NOMO-1 treated with DMSO at 0.1 percent for 48 hours (cell line): ENCODE measurements around the gene TMPRSS11E.
"Not testable (repeated sequence)": the region's sequence is repeated elsewhere in the genome, so short reads cannot be mapped to it uniquely, and the experiment has no call there.

Experiments used
- DNase-seq: peaks from one replicate; lab custom pipeline; 2025; ENCODE audit not compliant: unreplicated experiment; lab: John Stamatoyannopoulos, UW

The TMPRSS11E gene

DNA sequence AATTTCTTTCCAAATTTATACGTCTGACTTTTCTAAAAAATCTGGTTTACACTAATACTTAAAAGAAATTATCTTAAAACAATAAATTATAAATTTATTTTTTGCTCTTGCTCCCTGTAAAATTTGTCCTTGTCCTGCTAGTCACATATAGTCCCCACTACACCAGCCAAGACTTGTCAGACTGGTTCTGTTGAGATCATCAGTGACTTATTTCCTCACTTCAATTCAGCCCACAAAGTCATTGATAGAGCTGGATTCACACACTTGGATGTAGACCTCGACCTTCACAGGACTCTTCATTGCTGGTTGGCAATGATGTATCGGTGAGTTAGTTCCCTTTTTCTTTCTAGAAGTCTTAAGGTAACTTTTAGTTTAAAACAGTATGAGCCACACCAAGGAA, at the start of gene TMPRSS11E:
Gene TMPRSS11E, plus strand, starts transcription at position 263 of the 400 bp plus-strand sequence. Its CDS starts 50 bp downstream, at position 313.
- DNase-seq: no peak

- DNase-seq: no peak
Measured at GRCh38 chr4:68399306-68399705, 48.0 kb upstream of the TMPRSS11E start.

GRCh38 chr4:68401231-68401630, 46.0 kb upstream of the TMPRSS11E start:
- DNase-seq: no peak

- DNase-seq: no peak
Measured at GRCh38 chr4:68404153-68404552, 43.1 kb upstream of the TMPRSS11E start.

- not testable (repeated sequence) for DNase-seq
Measured at GRCh38 chr4:68405718-68406478, 41.4 kb upstream of the TMPRSS11E start.

GRCh38 chr4:68406479-68406859, 40.8 kb upstream of the TMPRSS11E start:
- DNase-seq: no peak

GRCh38 chr4:68407015-68407867, 40.0 kb upstream of the TMPRSS11E start:
- not testable (repeated sequence) for DNase-seq

DNA sequence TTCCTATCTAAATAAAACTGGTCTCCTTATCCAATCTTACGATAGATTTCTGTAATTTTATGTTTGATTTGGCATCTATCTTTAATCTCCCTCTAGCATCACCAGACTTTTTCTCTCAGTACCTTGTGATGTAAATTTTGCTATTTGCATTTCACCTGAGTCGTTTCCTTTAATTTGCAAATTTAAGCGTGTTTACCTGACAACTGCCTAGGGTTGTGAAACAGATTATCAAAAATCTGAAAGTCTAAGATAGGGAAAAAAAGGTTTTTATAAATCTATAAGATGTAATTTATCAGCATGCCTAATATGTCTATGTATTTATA, 39.4 kb upstream of the TMPRSS11E start:
- no peak for DNase-seq

- DNase-seq: no peak
Measured at GRCh38 chr4:68410149-68410548, 37.1 kb upstream of the TMPRSS11E start.

GRCh38 chr4:68410643-68411042, 36.6 kb upstream of the TMPRSS11E start:
- no peak for DNase-seq

- not testable (repeated sequence) for DNase-seq
Measured at GRCh38 chr4:68412031-68412430, 35.2 kb upstream of the TMPRSS11E start.

GRCh38 chr4:68416591-68416990, 30.7 kb upstream of the TMPRSS11E start:
- DNase-seq: no peak

DNA sequence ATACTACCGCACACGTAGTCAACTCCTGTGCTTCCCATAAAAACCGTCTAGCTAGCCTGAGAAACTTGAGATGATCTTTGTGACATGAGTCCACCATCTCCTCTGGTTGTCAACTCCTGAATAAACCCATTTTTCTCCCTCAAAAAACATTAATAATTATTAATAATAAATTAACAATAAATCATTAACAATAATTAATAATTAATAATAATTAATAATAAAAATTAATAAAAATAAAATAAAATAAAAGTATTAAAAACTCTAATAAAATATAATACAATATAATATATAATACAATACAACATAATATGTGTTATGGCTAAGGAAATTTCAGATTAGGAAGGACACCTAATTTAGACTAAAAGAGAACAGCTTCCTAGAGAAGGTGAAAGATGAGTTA, 20.7 kb upstream of the TMPRSS11E start:
- DNase-seq: no peak

- DNase-seq: no peak
Measured at GRCh38 chr4:68430337-68430736, 16.9 kb upstream of the TMPRSS11E start.

DNA sequence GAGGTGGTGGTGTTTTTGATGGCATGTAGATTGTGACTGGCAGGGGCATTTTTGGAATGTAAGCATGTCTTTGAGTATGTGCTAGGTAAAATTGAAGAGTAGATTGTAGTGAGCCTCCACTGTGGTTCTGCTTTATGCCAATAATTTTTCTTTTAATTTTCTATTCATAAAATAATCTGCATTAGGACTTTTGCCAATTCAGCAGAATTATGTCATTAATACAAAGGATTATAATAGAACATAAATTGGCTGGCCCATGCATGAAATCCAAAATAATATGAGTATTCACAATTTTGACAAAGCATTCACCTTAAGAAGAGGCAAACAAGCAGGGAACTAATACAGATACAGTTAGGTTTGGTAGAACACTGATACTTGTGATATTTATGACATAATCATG, 14.9 kb upstream of the TMPRSS11E start:
- no peak for DNase-seq

DNA sequence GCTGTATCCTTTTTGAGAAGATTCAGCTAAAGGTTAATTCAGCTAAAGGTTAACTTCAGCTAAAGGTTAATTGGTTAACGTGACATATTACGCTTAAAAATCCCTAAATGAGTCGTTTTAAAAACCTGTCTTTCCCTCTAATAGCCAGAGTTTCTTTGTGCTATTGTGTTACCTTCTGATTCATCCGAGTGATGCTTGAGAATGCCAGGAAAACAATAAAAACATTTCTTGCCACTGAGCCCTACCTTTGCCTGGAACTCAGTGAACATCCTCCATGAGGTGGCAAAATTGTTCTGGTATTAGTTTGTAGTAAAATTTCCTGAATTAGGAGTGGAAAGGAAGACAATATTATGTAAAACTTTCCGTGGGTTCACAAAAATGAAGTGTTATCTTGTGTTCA, 13.7 kb upstream of the TMPRSS11E start:
- DNase-seq: no peak

DNA sequence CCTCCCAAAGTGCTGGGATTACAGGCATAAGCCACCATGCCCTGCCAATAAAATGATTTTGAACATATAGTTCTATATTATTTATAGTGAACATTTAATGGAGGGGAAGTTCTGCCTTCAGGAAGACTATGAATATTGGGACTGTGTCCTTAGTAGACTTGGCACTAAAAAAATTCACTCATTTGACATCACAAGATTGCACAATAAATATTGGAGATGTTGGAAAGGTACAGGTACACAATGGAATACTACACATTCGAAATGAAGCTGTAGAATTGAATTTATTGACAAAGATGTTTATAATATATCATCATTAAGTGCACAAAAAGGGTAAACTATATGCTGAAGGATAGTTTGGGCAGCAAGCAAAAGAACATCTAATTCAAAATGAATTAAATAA, 13.0 kb upstream of the TMPRSS11E start:
- no peak for DNase-seq

DNA sequence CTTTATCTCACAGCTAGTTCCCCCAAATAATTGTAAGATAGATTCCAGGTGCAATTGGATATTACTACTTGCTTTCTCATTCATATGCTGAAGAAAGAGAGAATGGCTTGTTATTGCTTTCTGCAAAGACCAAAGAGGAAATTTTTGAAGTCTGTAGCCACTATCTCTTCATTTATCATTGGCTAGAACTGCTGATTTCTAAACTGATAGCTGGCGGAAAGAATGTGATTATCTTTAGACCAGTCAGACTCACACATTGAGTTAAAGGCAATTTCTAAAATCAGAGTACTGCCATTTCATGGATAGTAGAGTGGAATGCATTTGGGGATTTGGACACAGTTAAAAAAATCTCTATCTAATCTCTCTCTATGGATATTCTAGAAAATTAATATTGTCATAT, 12.4 kb upstream of the TMPRSS11E start:
- DNase-seq: no peak

GRCh38 chr4:68445111-68445510, 2.2 kb upstream of the TMPRSS11E start:
- DNase-seq: no peak

DNA sequence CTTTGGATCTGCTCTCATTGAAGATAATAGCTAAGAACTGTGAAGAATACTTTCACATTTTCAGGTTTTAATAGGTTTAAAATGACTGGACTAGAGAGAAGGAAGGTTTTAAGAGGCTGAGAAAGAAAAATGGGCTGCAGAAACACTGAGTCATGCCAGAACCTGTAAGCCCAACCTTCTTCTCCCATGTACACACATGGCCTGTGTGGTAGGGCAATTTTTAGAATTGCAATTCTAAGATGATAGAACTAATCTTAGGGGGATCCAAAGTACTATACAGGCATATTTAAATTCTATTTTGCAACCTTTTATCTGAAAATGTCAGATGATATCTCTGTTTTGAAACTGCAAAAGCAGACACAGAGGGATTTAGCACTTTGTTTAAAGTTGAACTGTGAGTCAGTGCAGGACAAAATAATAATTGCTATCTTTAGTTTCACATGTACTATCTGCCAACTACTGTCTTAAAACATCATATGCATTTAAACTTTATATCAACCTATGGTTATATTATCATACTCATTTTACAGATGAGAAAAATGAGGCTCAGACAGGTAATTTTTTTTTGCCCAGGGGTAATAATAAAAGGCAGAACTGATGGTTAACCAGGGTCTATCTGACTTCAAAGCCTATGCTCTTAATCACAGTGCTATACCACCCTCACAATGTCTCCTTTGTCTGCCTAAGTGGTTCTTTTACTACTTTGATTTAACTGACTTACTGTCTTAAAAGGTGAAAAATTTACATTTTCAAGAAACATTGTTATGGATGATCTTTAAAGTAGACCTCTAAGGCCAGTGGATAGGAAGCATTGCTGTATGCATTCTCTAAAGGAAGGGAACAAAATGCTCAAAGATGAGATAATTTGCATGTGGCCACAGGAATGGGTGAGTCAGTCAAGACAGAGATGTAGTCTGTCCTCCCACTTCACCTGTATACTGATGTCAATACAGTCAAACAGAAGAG, 4.3 kb downstream of the TMPRSS11E start:
- no peak for DNase-seq

GRCh38 chr4:68460085-68460484, 12.8 kb downstream of the TMPRSS11E start:
- DNase-seq: no peak
